WTC11 (cell line): ENCODE data around the gene CUEDC1.
"Not testable (repeated sequence)": the region's sequence is repeated elsewhere in the genome, so short reads cannot be mapped to it uniquely, and the experiment has no call there.

Experiments used
- CREB1 ChIP-seq: sonication (generic); formaldehyde crosslinking; IDR thresholded peaks from 2 replicates; pipeline ENCODE4 v1.8.0; 2023; ENCODE audit warnings: mild to moderate bottlenecking, missing genetic modification reagents
- CREM ChIP-seq: sonication (generic); formaldehyde crosslinking; IDR thresholded peaks from 2 replicates; pipeline ENCODE4 v1.8.1; 2022; ENCODE audit warnings: mild to moderate bottlenecking, missing genetic modification reagents, moderate library complexity
- FOXK1 ChIP-seq: sonication (generic); formaldehyde crosslinking; IDR thresholded peaks from 2 replicates; pipeline ENCODE4 v1.8.0; 2022; ENCODE audit warnings: mild to moderate bottlenecking, moderate library complexity, missing genetic modification reagents
- FOXP1 ChIP-seq: sonication (generic); formaldehyde crosslinking; IDR thresholded peaks from 2 replicates; pipeline ENCODE4 v1.8.0; 2022; ENCODE audit warnings: missing genetic modification reagents, mild to moderate bottlenecking, moderate library complexity, borderline replicate concordance
- HMGA2 ChIP-seq: fragments of 250-450 bp; sonication (Bioruptor Pico); IDR thresholded peaks from 2 replicates; pipeline ENCODE4 v1.4.0; 2021; ENCODE audit warnings: mild to moderate bottlenecking, moderate library complexity
- TF ChIP-seq, protein P1 (sequence below): fragments of 200-600 bp; IDR thresholded peaks from 2 replicates; pipeline ENCODE4 v1.8.0; 2022; ENCODE audit warnings: antibody characterized with exemption
- TF ChIP-seq, protein P2 (sequence below): sonication (generic); formaldehyde crosslinking; IDR thresholded peaks from 2 replicates; pipeline ENCODE4 v1.8.1; 2022; ENCODE audit warnings: low read depth, mild to moderate bottlenecking, moderate library complexity, missing genetic modification reagents, borderline replicate concordance
- TF ChIP-seq, protein P3 (sequence below): sonication (generic); formaldehyde crosslinking; IDR thresholded peaks from 2 replicates; pipeline ENCODE4 v1.8.0; 2022; ENCODE audit warnings: mild to moderate bottlenecking, missing genetic modification reagents
- TF ChIP-seq, protein P4 (sequence below): sonication (generic); formaldehyde crosslinking; IDR thresholded peaks from 2 replicates; pipeline ENCODE4 v1.8.1; 2023; ENCODE audit warnings: mild to moderate bottlenecking, missing genetic modification reagents
- TF ChIP-seq, protein P5 (sequence below): sonication (generic); formaldehyde crosslinking; IDR thresholded peaks from 2 replicates; pipeline ENCODE4 v1.8.0; 2022; ENCODE audit warnings: mild to moderate bottlenecking, missing genetic modification reagents

DNA sequence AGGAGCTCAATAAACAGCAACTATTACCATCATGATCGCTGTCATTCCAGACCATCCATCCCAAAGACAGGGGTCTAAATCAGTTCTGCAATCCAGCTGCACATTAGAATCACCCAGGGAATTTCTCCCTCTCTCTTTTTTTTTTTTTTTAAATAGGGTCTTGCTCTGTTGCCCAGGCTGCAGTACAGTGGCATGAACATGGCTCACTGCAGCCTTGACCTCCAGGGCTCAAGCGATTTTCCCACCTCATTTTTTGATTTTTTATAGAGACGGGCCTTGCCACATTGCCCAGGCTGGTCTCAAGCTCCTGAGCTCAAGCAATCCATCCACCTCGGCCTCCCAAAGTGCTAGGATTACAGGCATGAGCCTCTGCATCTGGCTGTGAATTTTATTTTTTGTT lies 32.5 kb downstream of the CUEDC1 start:
- TF ChIP-seq, protein P1, sequence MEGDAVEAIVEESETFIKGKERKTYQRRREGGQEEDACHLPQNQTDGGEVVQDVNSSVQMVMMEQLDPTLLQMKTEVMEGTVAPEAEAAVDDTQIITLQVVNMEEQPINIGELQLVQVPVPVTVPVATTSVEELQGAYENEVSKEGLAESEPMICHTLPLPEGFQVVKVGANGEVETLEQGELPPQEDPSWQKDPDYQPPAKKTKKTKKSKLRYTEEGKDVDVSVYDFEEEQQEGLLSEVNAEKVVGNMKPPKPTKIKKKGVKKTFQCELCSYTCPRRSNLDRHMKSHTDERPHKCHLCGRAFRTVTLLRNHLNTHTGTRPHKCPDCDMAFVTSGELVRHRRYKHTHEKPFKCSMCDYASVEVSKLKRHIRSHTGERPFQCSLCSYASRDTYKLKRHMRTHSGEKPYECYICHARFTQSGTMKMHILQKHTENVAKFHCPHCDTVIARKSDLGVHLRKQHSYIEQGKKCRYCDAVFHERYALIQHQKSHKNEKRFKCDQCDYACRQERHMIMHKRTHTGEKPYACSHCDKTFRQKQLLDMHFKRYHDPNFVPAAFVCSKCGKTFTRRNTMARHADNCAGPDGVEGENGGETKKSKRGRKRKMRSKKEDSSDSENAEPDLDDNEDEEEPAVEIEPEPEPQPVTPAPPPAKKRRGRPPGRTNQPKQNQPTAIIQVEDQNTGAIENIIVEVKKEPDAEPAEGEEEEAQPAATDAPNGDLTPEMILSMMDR: not testable (repeated sequence)
- TF ChIP-seq, protein P2, sequence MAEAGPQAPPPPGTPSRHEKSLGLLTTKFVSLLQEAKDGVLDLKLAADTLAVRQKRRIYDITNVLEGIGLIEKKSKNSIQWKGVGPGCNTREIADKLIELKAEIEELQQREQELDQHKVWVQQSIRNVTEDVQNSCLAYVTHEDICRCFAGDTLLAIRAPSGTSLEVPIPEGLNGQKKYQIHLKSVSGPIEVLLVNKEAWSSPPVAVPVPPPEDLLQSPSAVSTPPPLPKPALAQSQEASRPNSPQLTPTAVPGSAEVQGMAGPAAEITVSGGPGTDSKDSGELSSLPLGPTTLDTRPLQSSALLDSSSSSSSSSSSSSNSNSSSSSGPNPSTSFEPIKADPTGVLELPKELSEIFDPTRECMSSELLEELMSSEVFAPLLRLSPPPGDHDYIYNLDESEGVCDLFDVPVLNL (CRISPR knock-in tag): not testable (repeated sequence)
- not testable (repeated sequence) for TF ChIP-seq FOXP1, HMGA2, CREB1, CREM, FOXK1 (CRISPR knock-in tag)
- TF ChIP-seq, protein P3, sequence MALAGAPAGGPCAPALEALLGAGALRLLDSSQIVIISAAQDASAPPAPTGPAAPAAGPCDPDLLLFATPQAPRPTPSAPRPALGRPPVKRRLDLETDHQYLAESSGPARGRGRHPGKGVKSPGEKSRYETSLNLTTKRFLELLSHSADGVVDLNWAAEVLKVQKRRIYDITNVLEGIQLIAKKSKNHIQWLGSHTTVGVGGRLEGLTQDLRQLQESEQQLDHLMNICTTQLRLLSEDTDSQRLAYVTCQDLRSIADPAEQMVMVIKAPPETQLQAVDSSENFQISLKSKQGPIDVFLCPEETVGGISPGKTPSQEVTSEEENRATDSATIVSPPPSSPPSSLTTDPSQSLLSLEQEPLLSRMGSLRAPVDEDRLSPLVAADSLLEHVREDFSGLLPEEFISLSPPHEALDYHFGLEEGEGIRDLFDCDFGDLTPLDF: not testable (repeated sequence)
- TF ChIP-seq, protein P4, sequence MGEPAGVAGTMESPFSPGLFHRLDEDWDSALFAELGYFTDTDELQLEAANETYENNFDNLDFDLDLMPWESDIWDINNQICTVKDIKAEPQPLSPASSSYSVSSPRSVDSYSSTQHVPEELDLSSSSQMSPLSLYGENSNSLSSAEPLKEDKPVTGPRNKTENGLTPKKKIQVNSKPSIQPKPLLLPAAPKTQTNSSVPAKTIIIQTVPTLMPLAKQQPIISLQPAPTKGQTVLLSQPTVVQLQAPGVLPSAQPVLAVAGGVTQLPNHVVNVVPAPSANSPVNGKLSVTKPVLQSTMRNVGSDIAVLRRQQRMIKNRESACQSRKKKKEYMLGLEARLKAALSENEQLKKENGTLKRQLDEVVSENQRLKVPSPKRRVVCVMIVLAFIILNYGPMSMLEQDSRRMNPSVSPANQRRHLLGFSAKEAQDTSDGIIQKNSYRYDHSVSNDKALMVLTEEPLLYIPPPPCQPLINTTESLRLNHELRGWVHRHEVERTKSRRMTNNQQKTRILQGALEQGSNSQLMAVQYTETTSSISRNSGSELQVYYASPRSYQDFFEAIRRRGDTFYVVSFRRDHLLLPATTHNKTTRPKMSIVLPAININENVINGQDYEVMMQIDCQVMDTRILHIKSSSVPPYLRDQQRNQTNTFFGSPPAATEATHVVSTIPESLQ (CRISPR knock-in tag): not testable (repeated sequence)
- TF ChIP-seq, protein P5, sequence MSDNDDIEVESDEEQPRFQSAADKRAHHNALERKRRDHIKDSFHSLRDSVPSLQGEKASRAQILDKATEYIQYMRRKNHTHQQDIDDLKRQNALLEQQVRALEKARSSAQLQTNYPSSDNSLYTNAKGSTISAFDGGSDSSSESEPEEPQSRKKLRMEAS: not testable (repeated sequence)
